Measurements from ENCODE around the gene COG6.

GRCh38 chr13:39773833-39774232 is 118.4 kb downstream of the COG6 start:
- TF ChIP-seq CTCF (IDR thresholded peaks at IDR 0.05; ENCODE audit: low read depth, low read length, missing input control) = no peak
- TF ChIP-seq REST (IDR thresholded peaks at IDR 0.05) = no peak
- no peak for TF ChIP-seq MAX (IDR thresholded peaks at IDR 0.05)
- TF ChIP-seq RAD21 (IDR thresholded peaks at IDR 0.05) = no peak
- TF ChIP-seq YY1 (IDR thresholded peaks at IDR 0.05) = no peak
- TF ChIP-seq TAF1 (conservative IDR thresholded peaks at IDR 0.05) = no peak
- no peak for TF ChIP-seq NR2F2 (IDR thresholded peaks at IDR 0.05)
- TF ChIP-seq GABPA (IDR thresholded peaks at IDR 0.05 in 1 of 2, conservative IDR thresholded peaks at IDR 0.05 in 1 of 2) = no peak
- no peak for TF ChIP-seq ZBTB33 (IDR thresholded peaks at IDR 0.05)
- no peak for TF ChIP-seq HNF4G (IDR thresholded peaks at IDR 0.05)

Data from liver (tissue), 3 donors.